Panc1 (cell line): ENCODE results near the gene FSTL4.

Experiments used
- CTCF ChIP-seq: fragments of 450-650 bp; IDR thresholded peaks from 2 replicates; pipeline ENCODE4 v1.5.1; 2017; ENCODE audit warnings: mild to moderate bottlenecking
- POLR2AphosphoS5 ChIP-seq: IDR thresholded peaks from 2 replicates; pipeline ENCODE4 v1.6.1; 2012; ENCODE audit warnings: mild to moderate bottlenecking, low read depth, low read length, moderate library complexity

- TF ChIP-seq CTCF: no peak
- TF ChIP-seq POLR2AphosphoS5: no peak
Observed at GRCh38 chr5:133340822-133341221, 271.5 kb downstream of the FSTL4 start.
